PFSK-1 (cell line): ENCODE measurements around the gene COL8A1.

Source experiments
- FOXP2 ChIP-seq: optimal IDR thresholded peaks from 2 replicates; pipeline ENCODE3; 2011; ENCODE audit warnings: borderline replicate concordance, control low read depth, inconsistent platforms; ENCODE audit not compliant: insufficient read depth; ENCODE audit errors: extremely low read length, extremely low read depth
- POLR2AphosphoS5 ChIP-seq: IDR thresholded peaks from 2 replicates; pipeline ENCODE4 v1.6.1; 2012; ENCODE audit warnings: low read depth, mild to moderate bottlenecking, control low read depth, low read length, moderate library complexity
- SIN3A ChIP-seq: IDR thresholded peaks from 2 replicates; pipeline ENCODE4 v1.6.1; 2012; ENCODE audit warnings: mild to moderate bottlenecking, low read length, moderate library complexity, borderline replicate concordance; ENCODE audit not compliant: insufficient read depth
- TAF1 ChIP-seq: IDR thresholded peaks from 2 replicates; pipeline ENCODE4 v1.6.1; 2012; ENCODE audit warnings: low read length, control low read depth, borderline replicate concordance; ENCODE audit not compliant: insufficient read depth
- TF ChIP-seq, protein P1 (sequence below), 2 experiments: IDR thresholded peaks; 2 replicates each; pipeline versions ENCODE4 v1.6.1 to v1.8.0; 2011 to 2012; ENCODE audit warnings: low read depth in 2 of 2, low read length in 2 of 2, control low read depth in 1 of 2, inconsistent platforms in 1 of 2, mild to moderate bottlenecking in 1 of 2, moderate library complexity in 1 of 2; ENCODE audit not compliant: insufficient read depth in 1 of 2

DNA sequence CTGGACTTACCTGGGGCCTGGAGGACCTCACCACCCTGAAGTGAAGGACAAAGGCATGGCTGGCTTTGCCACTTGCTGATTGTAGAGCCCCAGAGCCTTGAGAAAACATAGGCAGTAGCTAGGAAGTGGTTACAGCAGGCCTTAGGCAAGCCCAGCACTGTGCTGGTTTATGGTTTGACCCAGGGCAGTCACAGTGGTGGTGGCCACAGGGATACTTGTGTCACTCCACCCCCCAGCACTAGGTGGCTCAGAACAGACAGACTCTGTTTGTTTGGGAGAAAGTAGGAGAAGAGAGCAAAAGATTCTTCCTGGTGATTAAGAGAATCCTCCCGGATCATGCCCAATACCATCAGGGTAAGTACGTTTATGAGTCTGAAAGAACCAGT, 13.2 kb upstream of the COL8A1 start:
- TF ChIP-seq POLR2AphosphoS5 (no peak), SIN3A (no peak), TAF1 (no peak), FOXP2 (no peak)
- TF ChIP-seq, protein P1, sequence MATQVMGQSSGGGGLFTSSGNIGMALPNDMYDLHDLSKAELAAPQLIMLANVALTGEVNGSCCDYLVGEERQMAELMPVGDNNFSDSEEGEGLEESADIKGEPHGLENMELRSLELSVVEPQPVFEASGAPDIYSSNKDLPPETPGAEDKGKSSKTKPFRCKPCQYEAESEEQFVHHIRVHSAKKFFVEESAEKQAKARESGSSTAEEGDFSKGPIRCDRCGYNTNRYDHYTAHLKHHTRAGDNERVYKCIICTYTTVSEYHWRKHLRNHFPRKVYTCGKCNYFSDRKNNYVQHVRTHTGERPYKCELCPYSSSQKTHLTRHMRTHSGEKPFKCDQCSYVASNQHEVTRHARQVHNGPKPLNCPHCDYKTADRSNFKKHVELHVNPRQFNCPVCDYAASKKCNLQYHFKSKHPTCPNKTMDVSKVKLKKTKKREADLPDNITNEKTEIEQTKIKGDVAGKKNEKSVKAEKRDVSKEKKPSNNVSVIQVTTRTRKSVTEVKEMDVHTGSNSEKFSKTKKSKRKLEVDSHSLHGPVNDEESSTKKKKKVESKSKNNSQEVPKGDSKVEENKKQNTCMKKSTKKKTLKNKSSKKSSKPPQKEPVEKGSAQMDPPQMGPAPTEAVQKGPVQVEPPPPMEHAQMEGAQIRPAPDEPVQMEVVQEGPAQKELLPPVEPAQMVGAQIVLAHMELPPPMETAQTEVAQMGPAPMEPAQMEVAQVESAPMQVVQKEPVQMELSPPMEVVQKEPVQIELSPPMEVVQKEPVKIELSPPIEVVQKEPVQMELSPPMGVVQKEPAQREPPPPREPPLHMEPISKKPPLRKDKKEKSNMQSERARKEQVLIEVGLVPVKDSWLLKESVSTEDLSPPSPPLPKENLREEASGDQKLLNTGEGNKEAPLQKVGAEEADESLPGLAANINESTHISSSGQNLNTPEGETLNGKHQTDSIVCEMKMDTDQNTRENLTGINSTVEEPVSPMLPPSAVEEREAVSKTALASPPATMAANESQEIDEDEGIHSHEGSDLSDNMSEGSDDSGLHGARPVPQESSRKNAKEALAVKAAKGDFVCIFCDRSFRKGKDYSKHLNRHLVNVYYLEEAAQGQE (IDR thresholded peaks at IDR 0.05; ENCODE audit: insufficient read depth in 1 of 2, low read depth in 2 of 2, low read length in 2 of 2), result no peak
